ENCODE measurements around the gene LRRC45.

GRCh38 chr17:82014432-82014831 lies 8.7 kb upstream of the LRRC45 start:
- TF ChIP-seq CTCF (IDR thresholded peaks at IDR 0.05) = no peak
- no peak for TF ChIP-seq POLR2A (IDR thresholded peaks at IDR 0.05)
